ENCODE results near the gene GPX4. TPM values are rescaled to one million over a fixed set of nuclear protein-coding genes. Genes with fewer than 3 reads are reported as not detected.

The GPX4 gene
- total and polyA plus RNA-seq, 12 donors, result 332 to 1,424 (median 704) TPM

- peaks cover 51% of the 10 kb centered on the region for H3K27me3 ChIP-seq
- WGBS, 4 donors, result 2 to 42% (median 6%) methylated on average over 7 to 61 of the region's 61 CpGs
- intact Hi-C loops (cut with DNase I), result no loop called here
Measured at GRCh38 chr19:1066748-1067340, 37.0 kb upstream of the GPX4 start, which contains the start of gene ARHGAP45. Gene ARHGAP45 (plus strand): TSS chr19:1067167. CDS start chr19:1067406, 239 bp downstream.

GRCh38 chr19:1067341-1067957 is 36.3 kb upstream of the GPX4 start:
- no peaks in the 10 kb centered on the region for H3K36me3 ChIP-seq (replicated peaks in 1 of 2)
- peak overlapping the region in 4 of 5 donors; percentile 24 to 75 (median 56) for H3K27ac ChIP-seq
- H3K4me3 ChIP-seq, result peak overlapping the region in 1 of 4 donors; percentile 54
- TF ChIP-seq CTCF (IDR thresholded peaks at IDR 0.05) (no peak), POLR2A (IDR thresholded peaks at IDR 0.05) (no peak)
- peak in 1 of 7 donors; percentile 23 for DNase-seq
- intact Hi-C loops (cut with DNase I), result no loop called here
- WGBS, 4 donors, result 3 to 10% (median 4%) methylated on average over 6 to 38 of the region's 38 CpGs
- no peaks in the 10 kb centered on the region for H3K9me3 ChIP-seq (replicated peaks in 1 of 3)
- peaks cover 0 to 28% of the 10 kb centered on the region in 2 donors for H3K4me1 ChIP-seq (replicated peaks in 1 of 2)
- H3K27me3 ChIP-seq, result peaks cover 53% of the 10 kb centered on the region

More at GRCh38 chr19:1066748-1067340, 37.0 kb upstream of the GPX4 start, which contains the start of gene ARHGAP45:
- Histone ChIP-seq H3K9me3 (replicated peaks in 1 of 3) (no peaks in the 10 kb centered on the region), H3K27ac (peak within 1 kb of the TSS in 4 of 5 donors; percentile 24 to 75 (median 56)), H3K4me1 (replicated peaks in 1 of 2) (peaks cover 0 to 28% of the 10 kb centered on the region in 2 donors), H3K4me3 (peak within 1 kb of the TSS in 1 of 4 donors; percentile 54), H3K36me3 (replicated peaks in 1 of 2) (no peaks in the 10 kb centered on the region)
- no peak for TF ChIP-seq CTCF (IDR thresholded peaks at IDR 0.05)
- peak in 3 of 7 donors; percentile 37 to 48 (median 40) for DNase-seq

- Histone ChIP-seq H3K9me3 (replicated peaks in 1 of 3) (no peaks in the 10 kb centered on the region), H3K27me3 (peaks cover 53% of the 10 kb centered on the region), H3K36me3 (replicated peaks in 1 of 2) (no peaks in the 10 kb centered on the region), H3K4me1 (replicated peaks in 1 of 2) (peaks cover 0 to 28% of the 10 kb centered on the region in 2 donors), H3K27ac (peak overlapping the region in 3 of 5 donors; percentile 24 to 75 (median 54)), H3K4me3 (peak overlapping the region in 1 of 4 donors; percentile 54)
- TF ChIP-seq POLR2A (IDR thresholded peaks at IDR 0.05) (no peak), CTCF (IDR thresholded peaks at IDR 0.05) (no peak)
- intact Hi-C loops (cut with DNase I), result no loop called here
- 50 to 55% (median 52%) methylated on average over 22 to 45 of the region's 45 CpGs for WGBS, 4 donors
- peak in 4 of 7 donors; percentile 39 to 54 (median 46) for DNase-seq
Measured at GRCh38 chr19:1068009-1069001, 35.5 kb upstream of the GPX4 start.
